GM18498 (cell line): ENCODE results near the gene BBS1.
"Not testable (repeated sequence)": the region's sequence is repeated elsewhere in the genome, so short reads cannot be mapped to it uniquely, and the experiment has no call there.

Source experiments
- ATAC-seq: cut with Tn5 transposase; IDR thresholded peaks from one replicate; pipeline ENCODE4 v1.9.1; 2021; ENCODE audit warnings: mild to moderate bottlenecking, moderate library complexity; ENCODE audit not compliant: unreplicated experiment

The BBS1 gene

GRCh38 chr11:66510271-66510989 lies at the start of gene BBS1:
Gene BBS1, plus strand, starts transcription at chr11:66510635. Its CDS starts 25 bp downstream, at chr11:66510660.
- peak; percentile 93 for ATAC-seq

GRCh38 chr11:66462010-66462409 lies 48.4 kb upstream of the BBS1 start:
- no peak for ATAC-seq

GRCh38 chr11:66462911-66463310 lies 47.5 kb upstream of the BBS1 start:
- no peak for ATAC-seq

- not testable (repeated sequence) for ATAC-seq
Observed at GRCh38 chr11:66464116-66464515, 46.3 kb upstream of the BBS1 start.

GRCh38 chr11:66464916-66465315 lies 45.5 kb upstream of the BBS1 start:
- no peak for ATAC-seq

- no peak for ATAC-seq
Observed at GRCh38 chr11:66465373-66466224, 44.8 kb upstream of the BBS1 start.

GRCh38 chr11:66466225-66467033 lies 44.0 kb upstream of the BBS1 start, which contains the start of gene PELI3:
Gene PELI3, plus strand, starts transcription at chr11:66466905. Its CDS starts 1,224 bp downstream, at chr11:66468129.
- peak; percentile 88 for ATAC-seq

- peak; percentile 44 for ATAC-seq
Observed at GRCh38 chr11:66467034-66467659, 43.3 kb upstream of the BBS1 start.

- ATAC-seq = no peak
Observed at GRCh38 chr11:66467756-66468155, 42.7 kb upstream of the BBS1 start.

GRCh38 chr11:66468691-66469090 lies 41.7 kb upstream of the BBS1 start:
- no peak for ATAC-seq

GRCh38 chr11:66469441-66469840 lies 41.0 kb upstream of the BBS1 start:
- no peak for ATAC-seq

- no peak for ATAC-seq
Observed at GRCh38 chr11:66470015-66470414, 40.4 kb upstream of the BBS1 start.

GRCh38 chr11:66471142-66471541 lies 39.3 kb upstream of the BBS1 start:
- ATAC-seq = no peak

- no peak for ATAC-seq
Observed at GRCh38 chr11:66472054-66472453, 38.4 kb upstream of the BBS1 start.

GRCh38 chr11:66473167-66473566 lies 37.3 kb upstream of the BBS1 start:
- no peak for ATAC-seq

GRCh38 chr11:66473608-66474515 lies 36.6 kb upstream of the BBS1 start:
- no peak for ATAC-seq

GRCh38 chr11:66475349-66476172 lies 34.9 kb upstream of the BBS1 start:
- no peak for ATAC-seq

- ATAC-seq = no peak
Observed at GRCh38 chr11:66476173-66476840, 34.1 kb upstream of the BBS1 start.
